Measurements from ENCODE around the gene NOTO. TPM values are rescaled to one million over a fixed set of nuclear protein-coding genes. Genes with fewer than 3 reads are reported as not detected.

Gene NOTO
- total RNA-seq, 4 donors from 2014 or later = not detected

DNA sequence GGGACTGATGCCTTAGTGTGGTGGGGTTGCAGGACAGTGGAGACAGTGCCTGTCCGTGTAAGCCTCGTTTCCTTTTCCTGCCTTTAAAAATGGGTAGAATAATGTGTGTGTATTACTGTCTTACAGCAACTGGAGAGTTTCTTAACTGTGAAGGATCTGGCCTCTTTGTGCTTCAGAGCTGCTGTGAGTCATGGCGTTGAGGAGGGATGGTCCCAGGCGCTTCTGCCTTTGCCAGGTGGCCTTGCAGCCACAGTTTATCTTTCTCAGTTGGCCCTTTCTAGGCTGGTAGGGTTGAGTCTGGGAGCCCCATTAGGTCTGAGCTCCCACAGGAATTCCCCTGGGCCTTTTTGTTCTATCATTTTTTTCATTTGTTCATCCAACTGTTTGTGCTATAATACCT lies 21.4 kb downstream of the NOTO start:
- no peak for DNase-seq (ENCODE audit: low spot score in 2 of 2)
- Histone ChIP-seq H3K4me3 (no peak overlapping the region), H3K4me1 (no peaks in the 10 kb centered on the region), H3K9me3 (no peaks in the 10 kb centered on the region), H3K27ac (no peak overlapping the region), H3K27me3 (no peaks in the 10 kb centered on the region), H3K36me3 (peaks cover 0 to 100% (median 5%) of the 10 kb centered on the region in 3 donors)
- 83 to 85% methylated on average over 4 of the region's 4 CpGs for WGBS, 2 donors
- TF ChIP-seq EP300 (IDR thresholded peaks at IDR 0.05) (no peak), POLR2A (IDR thresholded peaks at IDR 0.05) (no peak)
- TF ChIP-seq, protein P1, sequence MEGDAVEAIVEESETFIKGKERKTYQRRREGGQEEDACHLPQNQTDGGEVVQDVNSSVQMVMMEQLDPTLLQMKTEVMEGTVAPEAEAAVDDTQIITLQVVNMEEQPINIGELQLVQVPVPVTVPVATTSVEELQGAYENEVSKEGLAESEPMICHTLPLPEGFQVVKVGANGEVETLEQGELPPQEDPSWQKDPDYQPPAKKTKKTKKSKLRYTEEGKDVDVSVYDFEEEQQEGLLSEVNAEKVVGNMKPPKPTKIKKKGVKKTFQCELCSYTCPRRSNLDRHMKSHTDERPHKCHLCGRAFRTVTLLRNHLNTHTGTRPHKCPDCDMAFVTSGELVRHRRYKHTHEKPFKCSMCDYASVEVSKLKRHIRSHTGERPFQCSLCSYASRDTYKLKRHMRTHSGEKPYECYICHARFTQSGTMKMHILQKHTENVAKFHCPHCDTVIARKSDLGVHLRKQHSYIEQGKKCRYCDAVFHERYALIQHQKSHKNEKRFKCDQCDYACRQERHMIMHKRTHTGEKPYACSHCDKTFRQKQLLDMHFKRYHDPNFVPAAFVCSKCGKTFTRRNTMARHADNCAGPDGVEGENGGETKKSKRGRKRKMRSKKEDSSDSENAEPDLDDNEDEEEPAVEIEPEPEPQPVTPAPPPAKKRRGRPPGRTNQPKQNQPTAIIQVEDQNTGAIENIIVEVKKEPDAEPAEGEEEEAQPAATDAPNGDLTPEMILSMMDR (IDR thresholded peaks at IDR 0.05) = no peak

DNA sequence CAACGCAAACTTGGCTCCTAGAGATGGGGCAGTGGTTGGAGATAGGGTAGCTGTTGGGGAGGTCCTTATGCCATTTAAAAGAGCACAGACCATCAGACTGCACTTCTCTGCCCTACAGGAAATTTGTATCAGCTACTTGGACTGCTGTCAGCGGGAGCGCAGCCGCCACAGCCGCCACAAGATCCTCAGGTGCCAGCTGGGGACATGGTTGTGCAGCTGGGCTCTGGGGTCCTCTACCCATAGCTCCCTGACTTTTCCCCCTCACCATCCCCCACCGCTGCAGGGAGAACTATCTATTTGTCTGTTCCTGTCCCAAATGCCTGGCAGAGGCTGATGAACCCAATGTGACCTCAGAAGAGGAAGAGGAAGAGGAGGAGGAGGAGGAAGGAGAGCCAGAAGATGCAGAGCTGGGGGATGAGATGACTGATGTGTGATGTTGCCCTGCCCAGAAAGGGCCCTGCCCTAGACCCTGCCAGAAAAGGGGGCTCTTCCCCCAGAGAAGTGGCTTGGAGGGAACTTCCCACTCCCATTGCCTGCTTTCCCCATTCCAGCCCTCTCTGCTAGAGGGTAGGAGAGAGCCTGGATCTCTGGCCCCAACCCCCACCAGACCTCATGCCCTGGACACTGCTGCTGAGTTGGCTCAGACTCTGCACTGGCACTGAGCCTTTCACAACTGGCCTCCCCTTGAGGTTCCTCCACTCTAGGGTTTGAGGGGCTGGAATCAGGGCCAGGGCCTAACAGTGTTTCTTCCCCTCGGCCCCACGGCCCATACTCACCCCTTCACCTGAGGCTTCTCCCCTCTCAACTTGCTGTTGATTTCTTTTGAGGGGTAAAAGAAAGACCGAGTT lies 23.4 kb downstream of the NOTO start:
- H3K4me3 ChIP-seq = no peak overlapping the region
- H3K4me1 ChIP-seq = no peaks in the 10 kb centered on the region
- peaks cover 0 to 94% (median 5%) of the 10 kb centered on the region in 3 donors for H3K36me3 ChIP-seq
- TF ChIP-seq EP300 (IDR thresholded peaks at IDR 0.05) (no peak), POLR2A (IDR thresholded peaks at IDR 0.05) (no peak)
- TF ChIP-seq, protein P1 (IDR thresholded peaks at IDR 0.05) = no peak
- WGBS, 2 donors = 81 to 84% methylated on average over 9 of the region's 9 CpGs
- H3K27me3 ChIP-seq = no peaks in the 10 kb centered on the region
- no peak for DNase-seq (ENCODE audit: low spot score in 2 of 2)
- H3K27ac ChIP-seq = no peak overlapping the region
- H3K9me3 ChIP-seq = no peaks in the 10 kb centered on the region

- TF ChIP-seq POLR2A (IDR thresholded peaks at IDR 0.05) (no peak), EP300 (IDR thresholded peaks at IDR 0.05) (no peak)
- TF ChIP-seq, protein P1 (IDR thresholded peaks at IDR 0.05) = no peak
- 80 to 95% methylated on average over 3 of the region's 3 CpGs for WGBS, 2 donors
- Histone ChIP-seq H3K9me3 (no peaks in the 10 kb centered on the region), H3K36me3 (peaks cover 0 to 81% (median 5%) of the 10 kb centered on the region in 3 donors), H3K27me3 (no peaks in the 10 kb centered on the region), H3K27ac (no peak overlapping the region), H3K4me1 (no peaks in the 10 kb centered on the region), H3K4me3 (no peak overlapping the region)
- DNase-seq (ENCODE audit: low spot score in 2 of 2) = no peak
These were observed 24.7 kb downstream of the NOTO start for GRCh38 chr2:73227086-73227485.

DNA sequence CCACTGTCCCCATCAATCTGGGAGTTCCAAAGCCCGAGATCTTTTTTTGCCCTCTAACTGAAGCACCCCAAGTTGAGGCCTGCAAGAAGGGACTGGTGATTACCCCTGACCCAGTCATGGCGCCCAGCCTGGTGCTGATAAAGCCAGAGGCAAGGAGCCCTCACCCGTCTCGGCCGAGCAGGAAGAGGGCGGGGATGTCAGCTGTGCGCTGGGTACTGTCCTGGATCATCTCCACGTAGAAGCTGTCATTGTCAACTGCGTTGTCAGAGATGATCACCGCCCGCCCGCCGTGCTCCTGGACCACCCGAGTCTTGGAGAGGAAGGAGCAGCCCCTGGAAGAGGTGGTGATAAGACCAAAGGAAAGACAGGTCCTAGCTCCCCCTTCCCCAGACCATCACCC lies 26.3 kb downstream of the NOTO start:
- Histone ChIP-seq H3K27me3 (no peaks in the 10 kb centered on the region), H3K36me3 (peaks cover 0 to 66% (median 0%) of the 10 kb centered on the region in 3 donors), H3K9me3 (no peaks in the 10 kb centered on the region), H3K4me3 (no peak overlapping the region), H3K4me1 (peaks cover 0 to 8% (median 3%) of the 10 kb centered on the region in 4 donors), H3K27ac (no peak overlapping the region)
- DNase-seq (ENCODE audit: low spot score in 2 of 2) = no peak
- TF ChIP-seq EP300 (IDR thresholded peaks at IDR 0.05) (no peak), POLR2A (IDR thresholded peaks at IDR 0.05) (no peak)
- TF ChIP-seq, protein P1 (IDR thresholded peaks at IDR 0.05) = no peak
- 86 to 87% methylated on average over 14 of the region's 14 CpGs for WGBS, 2 donors
